Keratinocyte (primary cell): ENCODE data around the gene ASB15. TPM values are rescaled to one million over a fixed set of nuclear protein-coding genes. Genes with fewer than 3 reads are reported as not detected.

ENCODE experiments used
- DNase-seq: peaks from one replicate; pipeline ENCODE4 v3.0.0-alpha.2; 2011; ENCODE audit warnings: low read depth, missing footprints, low spot score
- FAIRE-seq: peaks from 2 replicates; lab custom pipeline; 2011; peaks lifted over from hg19 to GRCh38; lab: Jason Lieb, UNC
- H2AFZ ChIP-seq: 2 replicates; pipeline ENCODE4 v1.6.0; 2012; ENCODE audit warnings: low read length, control low read depth, inconsistent platforms; ENCODE audit not compliant: control insufficient read depth
- H3K27ac ChIP-seq: 2 replicates; pipeline ENCODE4 v1.5.1; 2011; ENCODE audit warnings: low read length; ENCODE audit not compliant: control insufficient read depth, insufficient read depth
- H3K27me3 ChIP-seq: 3 replicates; pipeline ENCODE4 v1.6.0; 2011; ENCODE audit warnings: low read length; ENCODE audit not compliant: control insufficient read depth, insufficient read depth; ENCODE audit errors: extremely low read depth
- H3K36me3 ChIP-seq, 2 experiments: 2 replicates in 1 of 2; 3 replicates in 1 of 2; pipeline ENCODE4 v1.5.1; 2011; ENCODE audit warnings: low read length in 2 of 2, mild to moderate bottlenecking in 1 of 2; ENCODE audit not compliant: control insufficient read depth in 2 of 2, insufficient read depth in 2 of 2; ENCODE audit errors: extremely low read depth in 1 of 2
- H3K4me1 ChIP-seq: 3 replicates; pipeline ENCODE4 v1.5.1; 2011; ENCODE audit warnings: low read length; ENCODE audit not compliant: control insufficient read depth, insufficient read depth; ENCODE audit errors: extremely low read depth
- H3K4me2 ChIP-seq: 3 replicates; pipeline ENCODE4 v1.6.0; 2011; ENCODE audit warnings: low read depth, low read length; ENCODE audit not compliant: control insufficient read depth, insufficient read depth; ENCODE audit errors: extremely low read depth
- H3K4me3 ChIP-seq, 3 experiments: fragments of 200-600 bp in 1 of 3; sonication (generic) in 1 of 3; 2 replicates in 2 of 3; 3 replicates in 1 of 3; pipeline ENCODE4 v1.5.1; 2011 to 2016; ENCODE audit warnings: low read length in 3 of 3, mild to moderate bottlenecking in 3 of 3, control low read depth in 2 of 3, inconsistent platforms in 1 of 3, low read depth in 1 of 3, mixed read lengths in 1 of 3, mixed run types in 1 of 3, moderate library complexity in 1 of 3; ENCODE audit not compliant: control insufficient read depth in 2 of 3, insufficient read depth in 2 of 3; ENCODE audit errors: extremely low read depth in 1 of 3
- H3K79me2 ChIP-seq: 2 replicates; pipeline ENCODE4 v1.6.0; 2012; ENCODE audit warnings: low read length; ENCODE audit not compliant: control insufficient read depth, insufficient read depth
- H3K9ac ChIP-seq: 3 replicates; pipeline ENCODE4 v1.6.0; 2011; ENCODE audit warnings: low read length; ENCODE audit not compliant: control insufficient read depth, insufficient read depth; ENCODE audit errors: extremely low read depth
- H3K9me1 ChIP-seq: 3 replicates; pipeline ENCODE4 v1.6.0; 2011; ENCODE audit warnings: low read length; ENCODE audit not compliant: control insufficient read depth, insufficient read depth; ENCODE audit errors: extremely low read depth
- H3K9me3 ChIP-seq: 2 replicates; pipeline ENCODE4 v1.5.1; 2012; ENCODE audit warnings: low read depth, low read length; ENCODE audit not compliant: control insufficient read depth
- H4K20me1 ChIP-seq: 3 replicates; pipeline ENCODE4 v1.6.0; 2011; ENCODE audit warnings: low read length; ENCODE audit not compliant: control insufficient read depth, insufficient read depth; ENCODE audit errors: extremely low read depth
- EZH2 ChIP-seq: IDR thresholded peaks from one replicate; pipeline ENCODE4 v1.6.1; 2012; ENCODE audit warnings: inconsistent platforms, mild to moderate bottlenecking, low read length, moderate library complexity
- dilution Hi-C: fragments of 300-500 bp; cut with MboI; formaldehyde crosslinking; loops from one replicate; pipeline ENCODE4 v1.7.0; 2020; ENCODE audit warnings: low sequenced_read_pairs; ENCODE audit not compliant: extremely low pct_ligation_motif_present
- polyA plus RNA-seq, 5 experiments: library from polyadenylated mRNA; depleted of rRNA in 3 of 5; stranded (reverse) in 3 of 5; stranded (forward) in 1 of 5; unstranded in 1 of 5; fragments of >200 nt; gene quantifications; 1 replicate in 1 of 5; 2 replicates in 3 of 5; 3 replicates in 1 of 5; pipeline versions ENCODE4 v1.2.1 to v1.2.3, GENCODE V29; 2011 to 2012; ENCODE audit warnings: missing spikeins in 2 of 5, low read depth in 1 of 5, low replicate concordance in 1 of 5
- TF ChIP-seq, protein P1 (sequence below), 3 experiments: IDR thresholded peaks in 1 of 3; conservative IDR thresholded peaks in 1 of 3; optimal IDR thresholded peaks in 1 of 3; 2 replicates in 2 of 3; 3 replicates in 1 of 3; pipeline versions ENCODE3 to v1.5.1; 2011; ENCODE audit warnings: low read length in 3 of 3, mild to moderate bottlenecking in 3 of 3, moderate library complexity in 2 of 3, control low read depth in 1 of 3, inconsistent platforms in 1 of 3; ENCODE audit not compliant: insufficient read depth in 2 of 3; ENCODE audit errors: extremely low read depth in 1 of 3

ASB15 gene
- polyA plus RNA-seq, 1 donor (not counting 4 experiments of a cell fraction or from before 2014, with no cell fraction given), result not detected

- no peak overlapping the region for H3K4me3 ChIP-seq
- FAIRE-seq (no peak), DNase-seq (no peak)
- H3K4me1 ChIP-seq, result peaks cover 9% of the 10 kb centered on the region
- no peaks in the 10 kb centered on the region for H3K27me3 ChIP-seq
- peaks cover 2 to 3% of the 10 kb centered on the region in 2 experiments for H3K36me3 ChIP-seq
- H4K20me1 ChIP-seq, result no peaks in the 10 kb centered on the region
- no peaks in the 10 kb centered on the region for H3K9me3 ChIP-seq
- no peak overlapping the region for H3K27ac ChIP-seq
- peaks cover 3% of the 10 kb centered on the region for H3K9me1 ChIP-seq
- dilution Hi-C loops, result no loop called here
- no peak overlapping the region for H2AFZ ChIP-seq
- TF ChIP-seq, protein P1, sequence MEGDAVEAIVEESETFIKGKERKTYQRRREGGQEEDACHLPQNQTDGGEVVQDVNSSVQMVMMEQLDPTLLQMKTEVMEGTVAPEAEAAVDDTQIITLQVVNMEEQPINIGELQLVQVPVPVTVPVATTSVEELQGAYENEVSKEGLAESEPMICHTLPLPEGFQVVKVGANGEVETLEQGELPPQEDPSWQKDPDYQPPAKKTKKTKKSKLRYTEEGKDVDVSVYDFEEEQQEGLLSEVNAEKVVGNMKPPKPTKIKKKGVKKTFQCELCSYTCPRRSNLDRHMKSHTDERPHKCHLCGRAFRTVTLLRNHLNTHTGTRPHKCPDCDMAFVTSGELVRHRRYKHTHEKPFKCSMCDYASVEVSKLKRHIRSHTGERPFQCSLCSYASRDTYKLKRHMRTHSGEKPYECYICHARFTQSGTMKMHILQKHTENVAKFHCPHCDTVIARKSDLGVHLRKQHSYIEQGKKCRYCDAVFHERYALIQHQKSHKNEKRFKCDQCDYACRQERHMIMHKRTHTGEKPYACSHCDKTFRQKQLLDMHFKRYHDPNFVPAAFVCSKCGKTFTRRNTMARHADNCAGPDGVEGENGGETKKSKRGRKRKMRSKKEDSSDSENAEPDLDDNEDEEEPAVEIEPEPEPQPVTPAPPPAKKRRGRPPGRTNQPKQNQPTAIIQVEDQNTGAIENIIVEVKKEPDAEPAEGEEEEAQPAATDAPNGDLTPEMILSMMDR (optimal IDR thresholded peaks at IDR 0.05 in 1 of 3, IDR thresholded peaks at IDR 0.05 in 1 of 3, conservative IDR thresholded peaks at IDR 0.05 in 1 of 3; ENCODE audit: extremely low read depth in 1 of 3, insufficient read depth in 2 of 3, low read length in 3 of 3), result no peak
- TF ChIP-seq EZH2, result no peak
- no peak overlapping the region for H3K4me2 ChIP-seq
- no peak overlapping the region for H3K9ac ChIP-seq
- peaks cover 18% of the 10 kb centered on the region for H3K79me2 ChIP-seq
Observed at GRCh38 chr7:123553159-123553558, 48.5 kb upstream of the ASB15 start.

DNA sequence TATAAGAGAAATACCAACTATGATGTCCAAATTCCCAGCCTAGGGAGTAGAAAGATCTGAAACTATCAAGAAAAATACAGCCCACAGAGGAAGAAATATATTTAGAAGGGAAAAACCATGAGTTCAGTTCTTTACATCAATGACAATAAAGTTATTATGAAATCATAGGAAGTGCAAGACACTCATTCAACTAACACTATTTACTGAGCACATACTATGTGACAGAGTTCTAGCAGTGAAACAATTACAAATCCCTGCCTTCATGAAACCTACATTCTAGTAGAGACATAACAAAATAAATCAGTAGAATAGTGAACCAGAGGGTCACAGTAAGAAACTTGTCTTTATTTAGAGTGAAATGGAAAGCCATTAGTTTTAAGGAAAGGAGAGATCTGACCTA is 46.1 kb upstream of the ASB15 start:
- H3K27me3 ChIP-seq, result no peaks in the 10 kb centered on the region
- dilution Hi-C loops, result no loop called here
- H3K36me3 ChIP-seq, result no peaks in the 10 kb centered on the region
- H3K4me2 ChIP-seq, result no peak overlapping the region
- TF ChIP-seq, protein P1 (optimal IDR thresholded peaks at IDR 0.05 in 1 of 3, IDR thresholded peaks at IDR 0.05 in 1 of 3, conservative IDR thresholded peaks at IDR 0.05 in 1 of 3; ENCODE audit: extremely low read depth in 1 of 3, insufficient read depth in 2 of 3, low read length in 3 of 3), result no peak
- TF ChIP-seq EZH2, result no peak
- DNase-seq (no peak), FAIRE-seq (no peak)
- H2AFZ ChIP-seq, result no peak overlapping the region
- peaks cover 11% of the 10 kb centered on the region for H3K4me1 ChIP-seq
- H3K9ac ChIP-seq, result no peak overlapping the region
- peaks cover 18% of the 10 kb centered on the region for H3K79me2 ChIP-seq
- no peaks in the 10 kb centered on the region for H4K20me1 ChIP-seq
- H3K27ac ChIP-seq, result no peak overlapping the region
- H3K9me3 ChIP-seq, result no peaks in the 10 kb centered on the region
- H3K9me1 ChIP-seq, result peaks cover 3% of the 10 kb centered on the region
- H3K4me3 ChIP-seq, result no peak overlapping the region
